ENCODE data around the gene SRPK2.
"Not testable (repeated sequence)": the region's sequence is repeated elsewhere in the genome, so short reads cannot be mapped to it uniquely, and the experiment has no call there.

Gene SRPK2

GRCh38 chr7:105345725-105346124 is 43.0 kb downstream of the SRPK2 start:
- H3K4me3 ChIP-seq = no peak overlapping the region
- no peak overlapping the region for H3K27ac ChIP-seq

GRCh38 chr7:105345003-105345402 is 43.7 kb downstream of the SRPK2 start:
- no peak overlapping the region for H3K4me3 ChIP-seq
- DNase-seq (ENCODE audit: low spot score) = no peak
- TF ChIP-seq CTCF (IDR thresholded peaks at IDR 0.05) = no peak
- H3K27ac ChIP-seq = no peak overlapping the region

More at GRCh38 chr7:105345725-105346124, 43.0 kb downstream of the SRPK2 start:
- no peak for DNase-seq (ENCODE audit: low spot score)
- TF ChIP-seq CTCF (IDR thresholded peaks at IDR 0.05) = no peak

GRCh38 chr7:105339404-105340323 is 49.1 kb downstream of the SRPK2 start:
- Histone ChIP-seq H3K4me3 (no peak overlapping the region), H3K27ac (no peak overlapping the region)
- TF ChIP-seq CTCF (IDR thresholded peaks at IDR 0.05) = no peak
- DNase-seq (ENCODE audit: low spot score) = no peak

- H3K4me3 ChIP-seq = no peak overlapping the region
- no peak for TF ChIP-seq CTCF (IDR thresholded peaks at IDR 0.05)
- DNase-seq (ENCODE audit: low spot score) = no peak
- no peak overlapping the region for H3K27ac ChIP-seq
These were observed 51.2 kb downstream of the SRPK2 start for GRCh38 chr7:105337529-105337928.

- Histone ChIP-seq H3K27ac (no peak overlapping the region), H3K4me3 (no peak overlapping the region)
- DNase-seq (ENCODE audit: low spot score) = no peak
- no peak for TF ChIP-seq CTCF (IDR thresholded peaks at IDR 0.05)
These were observed 52.7 kb downstream of the SRPK2 start for GRCh38 chr7:105336009-105336408.

GRCh38 chr7:105332661-105333060 is 56.1 kb downstream of the SRPK2 start:
- DNase-seq (ENCODE audit: low spot score); H3K4me3 ChIP-seq; H3K27ac ChIP-seq: not testable (repeated sequence)

GRCh38 chr7:105330526-105330925 is 58.2 kb downstream of the SRPK2 start:
- TF ChIP-seq CTCF (IDR thresholded peaks at IDR 0.05) = no peak
- no peak for DNase-seq (ENCODE audit: low spot score)
- Histone ChIP-seq H3K27ac (no peak overlapping the region), H3K4me3 (no peak overlapping the region)

All from coronary artery (tissue), 2 donors.